BLaER1 treated with 17β-estradiol and CSF1 and Interleukin-3, amounts not matched to agents 10 nM and 100 nM (cell line): ENCODE data around the gene MAN1A1.

Source experiments
- H3K27ac ChIP-seq, 11 experiments: shearing (Covaris generic); formaldehyde crosslinking; 2 replicates each; pipeline ENCODE4 v1.8.1; 2022
- H3K27me3 ChIP-seq, 11 experiments: shearing (Covaris generic); formaldehyde crosslinking; 2 replicates each; pipeline ENCODE4 v1.8.1; 2022
- H3K36me3 ChIP-seq, 11 experiments: shearing (Covaris generic); formaldehyde crosslinking; 2 replicates each; pipeline ENCODE4 v1.8.1; 2022
- H3K4me1 ChIP-seq, 10 experiments: shearing (Covaris generic); formaldehyde crosslinking; 2 replicates each; pipeline ENCODE4 v1.8.1; 2022
- H3K4me2 ChIP-seq, 11 experiments: shearing (Covaris generic); formaldehyde crosslinking; 2 replicates each; pipeline ENCODE4 v1.8.1; 2022
- H3K4me3 ChIP-seq, 10 experiments: shearing (Covaris generic); formaldehyde crosslinking; 2 replicates each; pipeline ENCODE4 v1.8.1; 2022
- H3K9ac ChIP-seq, 11 experiments: shearing (Covaris generic); formaldehyde crosslinking; 2 replicates each; pipeline ENCODE4 v1.8.1; 2022
- H3K9me3 ChIP-seq, 11 experiments: shearing (Covaris generic); formaldehyde crosslinking; replicated peaks in 1 of 11; 2 replicates each; pipeline ENCODE4 v1.8.1; 2022
- H4K20me1 ChIP-seq, 11 experiments: shearing (Covaris generic); formaldehyde crosslinking; 2 replicates each; pipeline ENCODE4 v1.8.1; 2022
- Cebpa-rat ChIP-seq, 11 experiments: shearing (Covaris generic); IDR thresholded peaks; 2 replicates each; pipeline ENCODE4 v1.8.1; 2022

MAN1A1 gene

GRCh38 chr6:119193707-119194106 is 155.9 kb downstream of the MAN1A1 start:
- Histone ChIP-seq H3K9ac (no peak overlapping the region), H3K4me3 (no peak overlapping the region), H3K4me2 (no peak overlapping the region), H4K20me1 (no peaks in the 10 kb centered on the region), H3K4me1 (peaks cover 0 to 14% (median 2%) of the 10 kb centered on the region in 10 experiments; a peak in 8 of 20 replicates), H3K27me3 (no peaks in the 10 kb centered on the region), H3K27ac (no peak overlapping the region), H3K36me3 (peaks cover 0 to 39% (median 0%) of the 10 kb centered on the region in 11 experiments; a peak in 5 of 22 replicates), H3K9me3 (no peaks in the 10 kb centered on the region)
- no peak for TF ChIP-seq Cebpa-rat (IDR thresholded peaks at IDR 0.05)

DNA sequence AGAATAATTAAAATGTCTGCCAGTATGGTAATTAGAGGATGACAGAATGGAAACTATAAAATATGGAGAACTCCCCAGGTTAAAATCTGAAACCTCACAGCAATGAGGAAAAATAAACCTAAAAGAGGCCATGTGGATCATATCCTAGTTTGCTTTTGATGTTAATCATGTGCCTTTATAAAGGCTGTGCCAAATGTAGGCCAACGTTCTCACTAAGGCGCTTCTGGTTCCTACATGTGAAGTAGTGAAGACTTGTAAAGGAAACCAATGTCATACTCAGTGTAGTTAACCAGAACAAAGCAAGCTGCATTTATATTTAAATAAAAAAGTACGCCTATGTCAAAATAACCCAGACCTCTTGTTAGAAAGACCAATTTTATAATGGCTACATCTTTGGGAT is 157.4 kb downstream of the MAN1A1 start:
- TF ChIP-seq Cebpa-rat (IDR thresholded peaks at IDR 0.05), result no peak
- H3K4me2 ChIP-seq, result no peak overlapping the region
- H3K27me3 ChIP-seq, result no peaks in the 10 kb centered on the region
- no peaks in the 10 kb centered on the region for H3K9me3 ChIP-seq
- no peaks in the 10 kb centered on the region for H4K20me1 ChIP-seq
- peaks cover 0 to 36% (median 0%) of the 10 kb centered on the region in 11 experiments; a peak in 5 of 22 replicates for H3K36me3 ChIP-seq
- H3K27ac ChIP-seq, result no peak overlapping the region
- no peak overlapping the region for H3K4me3 ChIP-seq
- no peak overlapping the region for H3K9ac ChIP-seq
- peaks cover 0 to 14% (median 2%) of the 10 kb centered on the region in 10 experiments; a peak in 8 of 20 replicates for H3K4me1 ChIP-seq

- H3K36me3 ChIP-seq, result peaks cover 0 to 36% (median 0%) of the 10 kb centered on the region in 11 experiments; a peak in 7 of 22 replicates
- H3K4me3 ChIP-seq, result no peak overlapping the region
- no peaks in the 10 kb centered on the region for H3K27me3 ChIP-seq
- no peak overlapping the region for H3K27ac ChIP-seq
- H3K9ac ChIP-seq, result no peak overlapping the region
- no peak overlapping the region for H3K4me2 ChIP-seq
- H3K9me3 ChIP-seq, result 0 out of 22 replicates have a peak, but pooled peaks cover 0 to 5% (median 0%) of the 10 kb centered on the region in 11 experiments
- TF ChIP-seq Cebpa-rat (IDR thresholded peaks at IDR 0.05), result no peak
- H3K4me1 ChIP-seq, result no peaks in the 10 kb centered on the region
- H4K20me1 ChIP-seq, result no peaks in the 10 kb centered on the region
Measured at GRCh38 chr6:119190176-119190575, 159.4 kb downstream of the MAN1A1 start.

GRCh38 chr6:119189498-119189897 is 160.1 kb downstream of the MAN1A1 start:
- Histone ChIP-seq H3K4me2 (no peak overlapping the region), H3K4me3 (no peak overlapping the region), H4K20me1 (no peaks in the 10 kb centered on the region), H3K36me3 (peaks cover 0 to 39% (median 0%) of the 10 kb centered on the region in 11 experiments; a peak in 7 of 22 replicates), H3K9me3 (0 out of 22 replicates have a peak, but pooled peaks cover 0 to 5% (median 0%) of the 10 kb centered on the region in 11 experiments), H3K27me3 (no peaks in the 10 kb centered on the region), H3K27ac (no peak overlapping the region), H3K9ac (no peak overlapping the region), H3K4me1 (peaks cover 0 to 6% (median 0%) of the 10 kb centered on the region in 10 experiments; a peak in 7 of 20 replicates)
- no peak for TF ChIP-seq Cebpa-rat (IDR thresholded peaks at IDR 0.05)

DNA sequence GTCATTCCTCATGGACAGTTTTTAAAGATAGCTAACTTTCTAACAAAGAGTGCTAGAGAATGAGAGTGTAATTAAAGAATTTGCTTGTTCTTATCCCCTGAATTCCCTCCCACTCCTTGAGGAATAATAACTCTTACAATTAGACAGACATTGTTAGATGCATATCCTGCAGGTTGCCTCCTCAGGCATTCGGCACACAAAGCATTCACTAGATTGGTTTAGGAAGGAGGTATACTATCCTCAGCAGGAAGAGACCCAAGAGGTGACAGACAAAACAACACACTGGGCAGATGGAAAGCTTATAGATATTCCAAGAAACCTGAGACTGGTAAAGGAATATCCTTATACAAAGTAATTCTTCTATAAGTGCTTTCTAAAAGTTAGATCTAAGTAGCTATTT is 162.0 kb downstream of the MAN1A1 start:
- no peak for TF ChIP-seq Cebpa-rat (IDR thresholded peaks at IDR 0.05)
- Histone ChIP-seq H3K4me3 (no peak overlapping the region), H3K9ac (no peak overlapping the region), H3K36me3 (peaks cover 0 to 37% (median 0%) of the 10 kb centered on the region in 11 experiments; a peak in 6 of 22 replicates), H3K4me1 (peaks cover 0 to 11% (median 0%) of the 10 kb centered on the region in 10 experiments; a peak in 7 of 20 replicates), H4K20me1 (no peaks in the 10 kb centered on the region), H3K9me3 (0 out of 22 replicates have a peak, but pooled peaks cover 0 to 5% (median 0%) of the 10 kb centered on the region in 11 experiments), H3K27ac (no peak overlapping the region), H3K27me3 (no peaks in the 10 kb centered on the region), H3K4me2 (no peak overlapping the region)

- Histone ChIP-seq H3K4me1 (peaks cover 0 to 11% (median 0%) of the 10 kb centered on the region in 10 experiments; a peak in 7 of 20 replicates), H3K9me3 (0 out of 22 replicates have a peak, but pooled peaks cover 0 to 5% (median 0%) of the 10 kb centered on the region in 11 experiments), H3K27ac (no peak overlapping the region), H3K9ac (no peak overlapping the region), H3K27me3 (no peaks in the 10 kb centered on the region), H3K4me3 (no peak overlapping the region), H3K36me3 (peaks cover 0 to 30% (median 0%) of the 10 kb centered on the region in 11 experiments; a peak in 6 of 22 replicates), H3K4me2 (no peak overlapping the region), H4K20me1 (no peaks in the 10 kb centered on the region)
- no peak for TF ChIP-seq Cebpa-rat (IDR thresholded peaks at IDR 0.05)
Measured at GRCh38 chr6:119186490-119186889, 163.1 kb downstream of the MAN1A1 start.

DNA sequence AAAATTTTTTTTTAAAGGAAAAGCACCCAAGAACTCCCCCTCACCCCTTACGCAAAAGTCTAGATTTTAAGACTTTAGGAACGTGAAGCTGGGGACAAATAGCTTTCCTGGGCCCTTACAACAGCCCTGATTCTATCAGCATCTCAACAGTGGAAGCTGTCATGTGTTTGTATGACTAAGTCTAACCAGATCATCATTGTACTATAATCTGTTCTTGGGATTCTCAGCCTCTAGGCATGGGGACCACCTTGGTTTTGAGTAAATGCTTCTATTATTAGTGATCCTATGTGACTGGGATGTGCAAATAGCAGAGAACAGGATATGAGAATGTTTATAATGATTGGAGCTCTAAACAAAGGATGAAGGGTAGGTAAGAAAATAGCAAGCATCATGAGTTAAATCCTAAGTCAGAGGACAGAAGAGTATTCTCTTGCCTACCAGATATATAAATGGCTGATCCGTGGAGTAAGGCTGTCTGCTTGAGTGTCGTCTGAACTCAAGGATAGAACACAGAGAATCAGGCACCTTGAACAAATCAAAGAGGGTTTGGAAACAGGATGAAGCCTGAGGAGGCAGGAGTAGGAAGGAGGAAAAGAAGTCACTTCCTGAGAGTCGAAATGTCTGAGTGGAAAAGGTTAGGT is 165.4 kb downstream of the MAN1A1 start:
- H3K4me3 ChIP-seq, result no peak overlapping the region
- H3K4me2 ChIP-seq, result peak overlapping the region in 4 of 11 experiments; percentile 14 to 28 (median 16); a peak in 5 of 22 replicates
- no peak overlapping the region for H3K9ac ChIP-seq
- H3K9me3 ChIP-seq, result 0 out of 22 replicates have a peak, but pooled peaks cover 0 to 5% (median 0%) of the 10 kb centered on the region in 11 experiments
- no peak overlapping the region for H3K27ac ChIP-seq
- H3K27me3 ChIP-seq, result no peaks in the 10 kb centered on the region
- no peaks in the 10 kb centered on the region for H4K20me1 ChIP-seq
- TF ChIP-seq Cebpa-rat (IDR thresholded peaks at IDR 0.05), result no peak
- H3K4me1 ChIP-seq, result peaks cover 0 to 22% (median 8%) of the 10 kb centered on the region in 10 experiments; a peak in 9 of 20 replicates
- H3K36me3 ChIP-seq, result peaks cover 0 to 34% (median 0%) of the 10 kb centered on the region in 11 experiments; a peak in 6 of 22 replicates

DNA sequence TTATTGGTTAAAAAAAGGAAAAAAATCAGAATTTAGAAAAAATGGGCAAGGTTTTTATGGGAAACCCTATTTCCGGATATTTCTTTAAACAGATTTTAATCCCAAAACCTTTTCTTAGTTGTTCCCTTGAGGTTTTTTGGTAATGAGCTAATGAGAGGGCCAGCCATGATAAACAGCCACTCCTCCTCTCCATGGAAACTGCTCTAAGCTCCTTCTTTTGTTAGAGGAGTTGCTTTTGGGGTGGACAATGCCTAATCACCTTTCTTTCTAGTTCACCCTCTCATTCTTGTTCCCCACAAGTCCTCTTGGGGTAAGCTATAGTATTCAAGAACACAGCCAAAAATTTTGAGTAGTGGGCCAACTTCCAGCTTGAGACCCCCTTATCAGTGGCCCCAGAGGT is 166.1 kb downstream of the MAN1A1 start:
- Histone ChIP-seq H3K27me3 (no peaks in the 10 kb centered on the region), H3K9me3 (0 out of 22 replicates have a peak, but pooled peaks cover 0 to 5% (median 0%) of the 10 kb centered on the region in 11 experiments), H4K20me1 (no peaks in the 10 kb centered on the region), H3K27ac (no peak overlapping the region), H3K4me1 (peaks cover 0 to 22% (median 8%) of the 10 kb centered on the region in 10 experiments; a peak in 9 of 20 replicates), H3K36me3 (peaks cover 0 to 30% (median 0%) of the 10 kb centered on the region in 11 experiments; a peak in 5 of 22 replicates), H3K9ac (no peak overlapping the region), H3K4me2 (no peak overlapping the region), H3K4me3 (no peak overlapping the region)
- TF ChIP-seq Cebpa-rat (IDR thresholded peaks at IDR 0.05), result no peak

DNA sequence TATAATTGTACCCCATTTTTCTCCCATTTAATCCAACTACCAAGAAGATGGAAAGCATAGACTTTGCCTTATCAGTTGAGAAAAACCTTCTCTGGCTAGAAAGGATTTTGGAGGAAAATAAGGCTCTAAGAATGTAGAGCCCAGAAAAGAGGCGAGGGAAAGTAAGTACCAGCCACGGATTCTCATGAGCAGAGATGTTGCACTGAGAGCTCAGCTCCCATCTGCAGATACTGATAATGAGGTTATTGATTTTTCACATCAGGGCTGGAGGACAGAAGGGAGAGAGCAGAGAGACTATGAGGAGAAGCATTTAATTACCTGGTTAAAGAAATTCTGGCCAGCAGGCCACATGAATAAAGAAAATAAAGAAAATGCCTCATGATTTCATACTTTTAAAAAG is 166.7 kb downstream of the MAN1A1 start:
- Histone ChIP-seq H3K4me2 (no peak overlapping the region), H3K9me3 (0 out of 22 replicates have a peak, but pooled peaks cover 0 to 5% (median 0%) of the 10 kb centered on the region in 11 experiments), H3K9ac (no peak overlapping the region), H3K4me1 (peaks cover 0 to 22% (median 8%) of the 10 kb centered on the region in 10 experiments; a peak in 9 of 20 replicates), H3K36me3 (peaks cover 0 to 30% (median 0%) of the 10 kb centered on the region in 11 experiments; a peak in 5 of 22 replicates), H3K27ac (no peak overlapping the region), H3K27me3 (no peaks in the 10 kb centered on the region), H3K4me3 (no peak overlapping the region), H4K20me1 (no peaks in the 10 kb centered on the region)
- TF ChIP-seq Cebpa-rat (IDR thresholded peaks at IDR 0.05), result no peak
